GM11168 (cell line): ENCODE measurements around the gene ADPRS.

Experiments used
- in situ Hi-C: fragments of 300-500 bp; cut with MboI; formaldehyde crosslinking; loops from one replicate; pipeline ENCODE4 v1.12.0; 2022; ENCODE audit warnings: low sequenced_read_pairs; ENCODE audit not compliant: unreplicated experiment

Gene ADPRS

DNA sequence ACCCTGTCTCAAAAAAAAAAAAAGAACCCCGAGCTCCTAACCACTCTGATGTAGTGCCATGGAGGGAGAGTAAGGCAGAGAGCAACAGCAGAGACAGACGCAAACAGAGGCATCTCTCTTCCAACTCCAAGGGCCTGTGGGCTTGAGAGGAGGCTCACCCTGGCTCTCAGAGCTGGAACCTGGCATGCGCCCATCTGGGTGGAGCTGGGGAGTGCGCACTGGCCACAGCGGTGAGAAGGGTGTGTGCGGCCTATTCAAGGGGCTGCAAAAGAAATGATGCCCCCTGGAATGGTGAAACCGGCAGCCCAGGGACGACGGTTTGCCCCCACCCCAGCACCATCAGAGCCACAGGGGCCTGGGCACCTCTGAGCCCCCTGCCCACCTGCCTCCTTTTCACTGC is 18.7 kb downstream of the ADPRS start:
- in situ Hi-C loops = no loop called here

DNA sequence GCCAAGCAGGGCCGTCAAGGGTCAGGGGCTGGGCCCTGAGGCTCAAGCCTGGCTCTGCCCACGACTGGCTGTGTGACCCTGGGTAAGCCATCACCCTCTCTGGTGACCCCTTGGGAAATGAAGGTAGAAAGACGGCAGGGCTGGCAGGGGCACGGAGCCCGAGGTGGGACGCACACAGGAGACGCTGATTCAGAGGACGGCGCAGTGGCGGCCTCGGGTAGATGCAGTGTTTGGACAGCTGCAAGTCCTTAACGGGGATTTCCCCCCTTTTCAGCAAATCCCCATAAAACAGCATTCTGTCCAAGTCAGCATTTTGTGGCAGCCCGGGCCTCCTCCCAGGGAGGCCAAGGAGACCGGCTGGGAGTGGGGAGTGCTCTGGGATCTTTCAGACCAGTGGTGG is 19.6 kb downstream of the ADPRS start:
- in situ Hi-C loops = no loop called here

DNA sequence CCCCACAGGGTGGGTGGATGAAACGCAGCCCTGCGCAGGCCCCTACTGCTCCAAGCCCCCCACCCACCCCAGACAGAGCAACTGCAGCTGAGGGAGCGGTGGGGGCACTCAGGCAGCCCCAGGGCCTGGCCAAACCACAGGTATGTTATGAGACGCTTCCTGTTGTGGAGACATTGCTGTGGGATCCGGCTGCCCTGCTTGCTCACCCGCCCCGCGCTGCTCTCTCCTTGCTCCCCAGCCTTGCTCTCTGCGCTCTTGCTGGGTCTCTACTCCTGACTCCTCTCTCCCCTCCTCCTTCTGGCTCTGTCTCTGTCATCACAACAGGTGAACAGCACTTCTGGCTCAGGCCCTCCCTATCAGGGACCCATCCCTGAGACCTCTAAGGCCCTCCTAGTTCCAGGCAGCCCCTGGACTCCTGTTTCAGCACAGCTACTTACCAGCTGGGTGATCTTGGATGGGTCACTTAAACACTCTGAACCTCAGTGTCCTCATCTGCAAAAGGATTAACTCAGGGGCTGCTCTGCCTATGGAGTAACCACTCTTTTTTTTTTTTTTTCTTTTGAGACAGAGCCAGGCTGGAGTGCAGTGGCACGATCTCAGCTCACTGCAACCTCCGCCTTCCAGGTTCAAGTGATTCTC is 20.5 kb downstream of the ADPRS start:
- in situ Hi-C loops = no loop called here

DNA sequence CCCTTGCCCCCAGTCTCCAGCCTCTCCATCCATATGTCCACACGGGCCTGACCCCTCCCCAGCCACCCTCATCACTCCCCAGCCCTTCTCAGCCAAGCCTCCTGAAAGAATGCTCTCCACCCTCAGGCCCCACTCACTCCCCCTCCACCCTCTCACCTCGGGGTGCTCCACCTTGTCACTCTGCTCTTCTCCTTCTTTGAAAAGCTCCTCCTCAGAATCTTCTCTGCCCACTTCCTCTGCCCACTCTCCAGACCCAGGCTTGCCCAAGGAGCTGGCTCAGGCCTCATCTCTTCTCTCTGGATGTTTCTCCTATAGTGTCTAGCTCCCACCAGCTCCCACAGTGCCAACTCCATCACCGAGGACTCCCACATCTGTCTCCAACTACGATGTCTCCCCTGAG is 22.5 kb downstream of the ADPRS start:
- in situ Hi-C loops = no loop called here

DNA sequence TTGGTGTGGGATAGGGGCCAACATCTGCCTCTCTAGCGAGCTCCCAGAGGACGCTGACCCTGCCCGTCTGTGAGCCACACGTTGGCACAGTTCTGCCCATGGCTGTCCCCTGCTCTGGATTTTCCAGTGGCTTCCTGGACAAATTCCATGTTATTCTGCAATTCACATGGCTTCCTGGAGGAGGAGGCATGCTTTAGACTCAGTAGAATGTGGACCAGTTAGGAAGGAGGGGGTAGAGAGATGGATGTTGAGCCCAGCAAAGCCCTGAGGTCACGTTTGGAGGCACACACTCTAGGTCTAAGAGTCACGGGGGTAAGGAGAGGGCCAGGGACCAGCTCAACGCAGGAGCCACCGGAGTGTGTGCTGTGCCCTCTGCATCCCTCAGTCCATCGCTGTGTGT is 24.1 kb downstream of the ADPRS start:
- in situ Hi-C loops = no loop called here

DNA sequence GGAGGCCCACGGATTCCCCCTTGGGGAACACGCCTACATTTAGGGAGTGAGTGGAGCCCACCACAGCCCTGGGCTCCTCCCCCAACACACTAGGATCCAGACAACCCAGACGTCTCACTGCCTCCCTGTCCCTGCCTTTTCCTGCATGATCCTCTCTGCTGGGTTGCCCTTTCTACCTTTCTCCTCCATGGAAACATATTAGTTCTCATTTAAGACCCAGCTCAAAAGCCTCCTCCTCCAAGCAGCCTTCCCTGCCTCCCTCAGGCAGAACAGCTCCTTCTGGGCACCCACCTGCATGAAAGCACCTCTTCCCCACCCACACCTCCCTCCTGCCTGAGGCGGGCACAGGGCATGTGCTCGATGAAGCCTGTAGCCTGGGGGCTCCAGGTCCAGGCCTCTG is 25.7 kb downstream of the ADPRS start:
- in situ Hi-C loops = no loop called here

DNA sequence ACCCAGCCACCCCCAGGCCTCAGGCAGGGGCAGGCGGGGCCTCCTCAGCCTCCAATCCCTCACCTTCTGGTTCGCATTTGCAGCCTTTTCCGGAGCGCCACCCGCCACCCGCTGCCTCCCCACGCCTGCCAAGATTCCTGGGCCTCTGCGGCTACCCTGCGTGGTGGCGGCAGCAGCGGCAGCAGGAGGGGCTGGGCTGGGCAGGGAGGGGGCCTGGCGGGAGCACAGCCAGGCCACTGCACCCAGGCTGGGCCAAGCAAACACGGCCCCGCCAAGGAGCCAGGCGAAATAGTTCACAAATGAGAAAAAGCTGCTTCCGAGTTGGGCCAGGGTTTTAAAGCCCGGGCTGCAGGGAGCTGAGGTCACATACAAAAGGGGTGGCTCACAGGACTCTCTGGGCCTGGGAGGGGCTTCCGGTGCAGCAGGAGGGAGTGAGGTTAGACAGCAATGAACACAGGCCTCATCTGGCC is 26.5 kb downstream of the ADPRS start:
- in situ Hi-C loops = no loop called here

DNA sequence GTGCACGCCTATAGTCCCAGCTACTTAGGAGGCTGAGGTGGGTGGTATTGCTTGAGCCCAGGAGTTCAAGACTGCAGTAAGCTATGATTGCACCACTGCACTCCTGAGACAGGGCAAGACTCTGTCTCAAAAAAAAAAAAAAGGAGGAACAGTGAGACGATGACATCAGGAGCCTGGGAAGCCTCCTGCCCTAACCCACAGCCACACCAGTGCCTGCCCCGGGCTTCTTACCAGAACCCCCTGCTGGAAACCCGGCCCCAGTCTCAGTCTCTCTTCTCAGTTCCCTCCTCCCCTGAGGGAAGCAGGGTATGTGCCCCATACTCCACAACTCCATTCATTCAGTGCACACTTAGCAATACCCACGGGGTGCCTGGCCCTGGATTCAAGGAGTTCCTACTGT is 27.2 kb downstream of the ADPRS start:
- in situ Hi-C loops = no loop called here

DNA sequence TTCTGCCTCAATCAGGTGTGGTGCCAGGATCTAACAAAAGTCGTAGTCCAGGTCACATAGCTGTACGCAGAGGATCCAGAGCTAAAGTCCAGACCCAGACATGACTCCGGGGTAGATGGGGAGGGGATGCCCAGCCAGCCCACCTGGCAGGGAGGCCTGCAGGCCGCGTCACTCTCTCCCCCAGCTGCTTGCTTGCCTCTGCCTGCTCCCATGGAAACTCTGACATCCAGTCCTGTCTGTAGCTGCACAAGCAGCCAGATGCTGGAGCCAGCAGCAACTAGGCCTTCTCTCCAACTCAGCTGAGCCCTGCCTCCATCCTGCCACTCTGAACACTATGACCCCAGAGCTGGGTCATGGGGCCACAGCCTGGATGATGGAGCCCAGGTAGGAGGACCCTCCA is 28.2 kb downstream of the ADPRS start:
- in situ Hi-C loops = no loop called here

DNA sequence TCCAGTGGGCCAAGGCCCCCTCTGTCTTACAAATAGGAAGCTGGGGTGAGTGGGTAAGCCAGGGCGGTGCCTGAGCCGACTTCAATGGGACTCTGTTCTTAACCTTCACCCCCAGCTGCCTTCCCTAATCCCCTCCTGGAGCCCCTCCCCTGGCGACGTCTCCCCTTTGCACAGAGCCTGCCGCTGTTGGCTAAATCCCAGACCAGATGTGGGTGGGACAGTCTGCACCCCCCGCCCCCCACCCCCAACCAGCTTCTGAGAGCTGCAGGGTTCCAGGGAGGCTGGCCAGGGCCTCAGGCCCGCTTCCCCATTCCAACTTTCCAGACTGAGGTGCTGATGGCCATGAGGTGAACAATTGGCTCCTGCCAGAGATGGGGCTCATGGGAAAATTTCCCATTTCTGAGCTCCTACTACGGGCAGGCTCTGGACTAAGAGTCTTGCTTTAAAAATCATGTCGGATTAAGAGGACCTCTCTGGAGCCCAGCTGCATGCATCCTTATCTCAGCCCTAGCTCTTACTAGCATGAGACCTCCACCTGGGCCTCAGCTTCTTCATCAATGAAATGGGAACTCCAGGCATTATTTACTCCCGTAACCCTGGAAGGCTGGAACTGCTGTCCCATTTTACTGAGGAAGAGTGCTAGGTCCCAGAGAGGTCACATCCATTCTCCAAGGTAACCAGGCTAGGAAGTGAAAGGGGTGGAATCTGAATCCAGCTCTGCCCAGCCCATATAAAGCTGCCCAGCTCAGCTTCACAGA is 29.9 kb downstream of the ADPRS start:
- in situ Hi-C loops = no loop called here

DNA sequence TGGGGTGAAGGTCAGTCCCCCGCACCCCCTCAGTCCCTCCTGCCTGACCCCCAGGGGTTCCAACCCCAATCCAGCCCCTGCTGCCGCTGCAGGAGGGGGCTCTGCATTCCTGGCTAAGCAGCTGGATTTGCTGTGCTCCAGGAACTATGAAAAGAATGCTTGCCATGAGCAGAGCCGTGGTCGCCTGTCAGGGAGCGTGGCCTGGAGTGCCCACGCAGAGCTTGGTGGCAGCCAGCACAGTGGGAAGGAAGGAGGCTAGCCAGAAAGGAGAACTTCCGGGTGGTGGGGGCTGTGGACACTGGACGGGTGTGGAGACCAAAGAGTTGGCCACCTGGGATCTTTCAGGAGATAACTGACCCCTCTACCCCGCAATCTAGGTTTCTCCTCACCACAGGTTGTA is 30.8 kb downstream of the ADPRS start:
- in situ Hi-C loops = no loop called here

DNA sequence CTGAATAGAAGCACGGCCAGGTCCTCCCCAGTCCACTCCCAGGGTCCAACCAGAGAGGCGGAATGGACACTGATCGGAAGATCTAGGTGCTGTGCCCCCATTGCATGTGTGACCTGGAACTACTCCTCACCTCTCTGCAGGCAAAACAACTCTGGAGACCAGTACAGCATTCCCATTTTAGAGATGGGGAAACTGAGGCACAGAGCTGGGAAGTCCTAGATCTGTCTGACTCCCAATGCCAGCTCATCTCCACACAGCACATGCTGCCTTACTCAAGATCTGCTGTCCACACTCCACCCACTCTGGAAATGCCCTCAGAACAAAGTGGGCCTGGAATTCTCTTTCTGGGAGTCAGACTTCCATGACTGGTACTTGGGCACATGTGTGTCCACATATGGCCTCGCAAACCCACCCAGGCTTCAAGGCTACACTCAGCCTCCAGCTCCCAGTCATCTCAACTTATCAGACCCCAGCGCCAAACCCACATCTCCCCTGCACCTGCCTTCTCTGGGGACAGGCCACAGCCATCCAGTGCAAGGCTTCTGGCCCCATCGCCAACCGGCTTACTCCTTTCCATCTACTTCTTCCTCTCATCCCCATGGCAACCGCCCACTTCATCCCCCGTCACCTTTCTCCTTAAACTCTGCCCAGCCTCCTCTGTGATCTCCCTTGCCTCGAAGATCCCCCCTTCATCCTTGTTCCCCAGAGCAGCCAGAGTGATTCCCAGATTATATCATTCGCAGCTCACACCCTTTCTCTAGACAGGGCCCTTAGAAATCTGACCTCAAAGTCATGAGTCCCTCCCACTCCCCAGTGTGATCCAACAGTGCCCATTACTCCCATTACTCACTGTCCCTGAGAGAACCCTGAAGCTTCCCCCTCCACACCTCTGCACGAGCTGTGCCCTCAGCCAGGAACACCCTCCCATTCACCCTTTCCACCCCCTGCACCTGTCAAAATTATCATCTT is 33.7 kb downstream of the ADPRS start:
- in situ Hi-C loops = no loop called here

DNA sequence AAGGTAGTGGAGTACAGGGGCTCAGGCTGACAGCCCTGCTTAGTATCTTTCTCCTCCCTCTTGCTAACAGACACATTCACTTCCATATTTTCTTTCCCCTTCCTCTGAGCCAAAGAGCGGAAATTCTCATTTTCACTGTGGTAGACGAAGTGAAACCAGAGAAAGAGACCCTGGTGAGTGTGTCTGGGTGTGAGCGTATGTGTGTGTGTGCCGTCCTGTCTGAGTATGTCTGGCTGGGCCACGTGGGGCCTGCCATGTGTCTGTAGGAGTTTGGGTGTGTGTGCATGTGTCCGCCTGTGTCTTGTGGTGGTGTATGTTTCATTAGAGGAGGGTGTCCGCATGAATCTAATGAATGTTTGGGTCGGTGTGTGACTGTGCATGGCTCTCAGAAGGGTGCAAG is 34.7 kb downstream of the ADPRS start:
- in situ Hi-C loops = no loop called here

DNA sequence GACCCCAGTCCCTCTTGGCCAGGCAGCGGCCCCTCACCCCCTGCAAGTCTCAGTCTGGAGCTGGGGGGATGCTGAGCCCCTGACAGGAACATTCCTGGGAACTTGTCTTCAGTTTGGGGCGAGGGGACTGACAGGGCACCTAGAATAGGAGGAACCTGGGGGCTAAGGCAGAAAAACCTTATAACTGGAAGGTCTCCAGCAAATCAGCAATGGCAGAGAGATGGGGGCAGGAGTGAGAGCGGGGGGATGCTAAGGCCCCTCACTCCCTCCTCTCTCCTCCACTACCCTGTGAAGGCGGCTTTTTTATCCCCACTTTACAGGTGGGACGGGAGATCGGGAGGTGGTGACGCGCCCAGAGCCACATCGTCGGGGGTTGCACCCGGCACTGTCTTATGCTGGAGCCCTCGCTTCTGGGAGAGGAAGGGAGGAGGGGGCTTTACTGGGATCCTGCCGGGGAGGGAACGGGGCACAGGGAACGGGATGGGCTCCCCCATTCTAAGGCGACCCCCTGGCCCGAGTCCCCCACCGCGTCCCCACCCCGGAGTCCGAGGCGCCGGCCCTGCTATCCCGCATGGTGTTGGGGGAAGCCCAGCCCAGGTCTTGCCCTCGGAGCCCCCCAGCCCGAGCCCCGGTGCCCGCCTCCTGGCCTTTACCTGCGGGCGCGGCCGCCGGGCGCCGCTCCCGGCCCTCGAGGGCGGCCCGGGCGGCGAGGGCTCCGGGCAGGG is 35.9 kb downstream of the ADPRS start:
- in situ Hi-C loops = no loop called here

DNA sequence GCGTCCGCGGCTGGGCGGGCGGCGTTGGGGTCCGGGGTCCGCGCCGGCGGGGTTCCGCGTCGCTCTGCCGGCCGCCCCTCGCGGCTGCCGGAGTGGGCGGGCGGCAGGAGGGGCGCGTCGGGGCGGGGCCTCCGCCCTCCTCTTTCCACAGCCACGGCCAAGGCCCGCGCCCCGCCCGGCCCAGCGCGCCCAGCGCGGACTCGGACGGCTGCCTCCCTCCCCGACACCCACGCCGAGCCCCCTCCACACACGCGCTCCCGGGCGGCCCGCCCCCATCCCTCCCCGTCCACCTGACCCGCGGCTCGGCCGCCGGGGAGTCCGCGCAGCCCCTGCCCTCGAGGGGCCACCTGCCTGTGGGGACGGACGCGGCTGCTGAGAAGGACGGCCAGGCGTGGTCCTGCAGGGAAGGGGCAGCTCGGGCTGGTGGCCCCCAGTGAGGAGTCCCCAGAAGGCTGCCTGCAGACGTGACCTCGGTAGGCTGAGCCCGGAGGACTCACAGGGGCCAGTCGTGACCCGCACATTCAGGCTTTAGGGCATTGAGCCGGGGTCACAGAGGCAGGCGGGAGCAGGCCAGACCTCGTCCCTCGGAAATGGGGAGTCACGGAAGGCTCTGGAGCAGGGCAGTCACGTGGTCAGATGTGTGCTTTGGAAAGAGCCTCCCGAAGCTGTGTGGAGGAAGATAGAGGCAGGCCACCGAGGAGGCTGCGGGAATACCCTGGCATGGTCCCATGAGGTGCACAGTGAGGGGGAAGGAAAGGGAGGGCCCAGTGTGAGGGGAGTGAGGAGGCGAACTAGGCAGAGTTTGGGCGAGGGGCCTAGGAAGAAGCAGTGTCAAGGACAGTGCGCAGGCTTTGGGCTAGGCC is 36.7 kb downstream of the ADPRS start, which contains the start of gene COL8A2:
TSS of gene COL8A2 (minus strand) at position 94 of the 863 bp plus-strand sequence. CDS start 24,980 bp downstream, outside the sequence.
- in situ Hi-C loops = no loop called here

DNA sequence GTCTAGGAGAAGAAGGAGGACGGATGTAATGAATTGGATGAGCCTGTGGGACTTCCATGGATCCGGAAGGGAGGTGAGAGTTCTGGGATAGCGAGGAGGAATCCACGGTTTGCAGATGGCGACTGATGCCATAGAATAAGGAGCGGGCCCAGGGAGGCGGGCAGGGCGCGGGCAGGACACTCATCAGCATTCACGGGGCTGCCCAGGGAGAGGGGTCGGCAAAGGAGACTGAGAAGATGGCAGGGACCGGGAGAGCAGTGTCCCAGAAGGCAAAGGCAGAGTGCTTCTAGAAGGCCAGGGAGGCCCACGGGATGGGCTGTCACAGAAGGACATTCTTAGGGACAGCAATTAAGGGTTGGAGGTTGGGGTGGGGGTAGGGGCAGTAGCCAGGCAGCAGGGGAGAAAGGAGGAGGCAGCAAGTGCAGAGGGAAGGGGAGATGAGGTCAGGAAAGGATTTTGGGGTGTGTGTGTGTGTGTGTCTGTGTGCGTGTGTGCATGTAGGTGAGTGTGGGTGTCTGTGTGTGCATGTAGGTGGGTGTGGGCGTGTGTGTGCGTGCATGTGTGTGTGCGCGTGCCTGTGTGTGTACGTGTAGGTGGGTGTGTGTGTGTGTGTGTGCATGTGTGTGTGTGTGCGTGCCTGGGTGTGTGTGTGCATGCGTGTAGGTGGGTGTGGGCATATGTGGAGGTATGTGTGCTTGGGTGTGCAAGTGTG is 37.5 kb downstream of the ADPRS start:
- in situ Hi-C loops = no loop called here

DNA sequence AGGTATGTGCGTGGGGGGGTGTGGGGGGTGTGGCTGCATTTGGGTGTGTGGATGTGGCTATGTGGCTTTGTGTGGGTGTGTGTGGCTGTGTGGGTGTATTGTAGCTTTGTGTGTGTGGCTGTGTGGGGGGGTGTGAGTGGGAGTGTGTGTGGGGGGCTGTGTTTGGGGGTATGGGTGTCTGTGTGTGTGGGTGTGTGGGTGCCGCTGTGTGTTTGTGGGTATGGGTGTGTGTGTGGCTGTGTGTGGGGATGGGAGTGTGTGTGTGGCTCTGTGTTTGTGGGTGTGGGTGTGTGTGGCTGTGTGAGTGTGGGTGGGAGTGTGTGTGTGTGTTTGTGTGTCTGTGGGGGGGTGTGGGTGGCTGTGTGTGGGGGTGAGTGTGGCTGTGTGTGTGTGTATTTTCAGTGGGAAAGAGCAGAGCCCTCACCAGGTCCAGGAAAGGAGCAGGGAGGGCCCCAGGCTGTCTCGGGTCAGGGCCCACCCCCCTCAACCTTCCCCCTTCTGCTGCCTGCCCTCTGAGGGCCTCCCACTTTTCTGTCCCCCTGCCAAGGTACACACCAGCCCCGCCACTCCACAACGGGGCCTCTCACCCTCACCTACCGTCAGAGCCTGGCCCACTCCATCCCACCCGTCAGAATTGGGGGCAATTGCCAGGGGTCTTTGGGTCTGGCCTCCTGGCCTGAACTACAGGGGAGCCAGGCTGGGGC is 38.3 kb downstream of the ADPRS start:
- in situ Hi-C loops = no loop called here
